Loucy (cell line): ENCODE data around the gene GIT1.

ENCODE experiments used
- H2AFZ ChIP-seq: fragments of 200-600 bp; sonication (generic); 2 replicates; pipeline ENCODE4 v1.6.0; 2016; ENCODE audit warnings: antibody characterized with exemption, mild to moderate bottlenecking, low read length, moderate library complexity
- H3F3A ChIP-seq: fragments of 200-600 bp; 2 replicates; pipeline ENCODE4 v1.6.0; 2016; ENCODE audit warnings: antibody characterized with exemption, low read depth, mild to moderate bottlenecking
- H3K27me3 ChIP-seq: fragments of 200-600 bp; sonication (generic); 2 replicates; pipeline ENCODE4 v1.6.1; 2014; ENCODE audit warnings: low read length, mild to moderate bottlenecking; ENCODE audit not compliant: insufficient read depth, poor library complexity, severe bottlenecking
- H3K36me3 ChIP-seq: fragments of 200-600 bp; sonication (generic); 2 replicates; pipeline ENCODE4 v1.6.1; 2016; ENCODE audit warnings: low read length; ENCODE audit not compliant: insufficient read depth
- H3K4me1 ChIP-seq: fragments of 200-600 bp; sonication (generic); 2 replicates; pipeline ENCODE4 v1.5.1; 2014; ENCODE audit warnings: low read length, mild to moderate bottlenecking; ENCODE audit not compliant: insufficient read depth, poor library complexity, severe bottlenecking
- H3K4me2 ChIP-seq: fragments of 200-600 bp; sonication (generic); 2 replicates; pipeline ENCODE4 v1.6.0; 2014; ENCODE audit warnings: antibody characterized with exemption, low read length, low read depth, mild to moderate bottlenecking; ENCODE audit not compliant: poor library complexity, severe bottlenecking
- H3K4me3 ChIP-seq: fragments of 200-600 bp; sonication (generic); 2 replicates; pipeline ENCODE4 v1.5.1; 2014; ENCODE audit warnings: low read length, mild to moderate bottlenecking, mixed read lengths; ENCODE audit not compliant: poor library complexity, severe bottlenecking
- H3K79me2 ChIP-seq: fragments of 200-600 bp; sonication (generic); 2 replicates; pipeline ENCODE4 v1.6.1; 2014; ENCODE audit warnings: low read length; ENCODE audit not compliant: insufficient read depth
- H3K9ac ChIP-seq: fragments of 200-600 bp; sonication (generic); 2 replicates; pipeline ENCODE4 v1.6.0; 2014; ENCODE audit warnings: mild to moderate bottlenecking, low read depth, low read length, moderate library complexity; ENCODE audit not compliant: poor library complexity, severe bottlenecking
- H3K9me2 ChIP-seq: fragments of 200-600 bp; sonication (generic); replicated peaks from 2 replicates; pipeline ENCODE4 v1.6.1; 2016; ENCODE audit warnings: low read depth, low read length, mixed read lengths
- H3K9me3 ChIP-seq: fragments of 200-600 bp; sonication (generic); 2 replicates; pipeline ENCODE4 v1.6.1; 2014; ENCODE audit warnings: mild to moderate bottlenecking, antibody characterized with exemption, low read length, low read depth; ENCODE audit not compliant: insufficient read depth
- H4K20me1 ChIP-seq: fragments of 200-600 bp; sonication (generic); 2 replicates; pipeline ENCODE4 v1.6.0; 2014; ENCODE audit warnings: antibody characterized with exemption, low read length, mild to moderate bottlenecking; ENCODE audit not compliant: insufficient read depth, poor library complexity, severe bottlenecking
- EZH2phosphoT487 ChIP-seq: fragments of 200-600 bp; IDR thresholded peaks from 2 replicates; pipeline ENCODE4 v1.6.1; 2018; ENCODE audit warnings: antibody characterized with exemption, mild to moderate bottlenecking, moderate library complexity, borderline replicate concordance
- TF ChIP-seq, protein P1 (sequence below): fragments of 200-600 bp; sonication (generic); conservative IDR thresholded peaks from 2 replicates; pipeline ENCODE4 v1.5.1; 2014; ENCODE audit warnings: mild to moderate bottlenecking, antibody characterized with exemption, low read length

Gene GIT1, protein sequence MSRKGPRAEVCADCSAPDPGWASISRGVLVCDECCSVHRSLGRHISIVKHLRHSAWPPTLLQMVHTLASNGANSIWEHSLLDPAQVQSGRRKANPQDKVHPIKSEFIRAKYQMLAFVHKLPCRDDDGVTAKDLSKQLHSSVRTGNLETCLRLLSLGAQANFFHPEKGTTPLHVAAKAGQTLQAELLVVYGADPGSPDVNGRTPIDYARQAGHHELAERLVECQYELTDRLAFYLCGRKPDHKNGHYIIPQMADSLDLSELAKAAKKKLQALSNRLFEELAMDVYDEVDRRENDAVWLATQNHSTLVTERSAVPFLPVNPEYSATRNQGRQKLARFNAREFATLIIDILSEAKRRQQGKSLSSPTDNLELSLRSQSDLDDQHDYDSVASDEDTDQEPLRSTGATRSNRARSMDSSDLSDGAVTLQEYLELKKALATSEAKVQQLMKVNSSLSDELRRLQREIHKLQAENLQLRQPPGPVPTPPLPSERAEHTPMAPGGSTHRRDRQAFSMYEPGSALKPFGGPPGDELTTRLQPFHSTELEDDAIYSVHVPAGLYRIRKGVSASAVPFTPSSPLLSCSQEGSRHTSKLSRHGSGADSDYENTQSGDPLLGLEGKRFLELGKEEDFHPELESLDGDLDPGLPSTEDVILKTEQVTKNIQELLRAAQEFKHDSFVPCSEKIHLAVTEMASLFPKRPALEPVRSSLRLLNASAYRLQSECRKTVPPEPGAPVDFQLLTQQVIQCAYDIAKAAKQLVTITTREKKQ

DNA sequence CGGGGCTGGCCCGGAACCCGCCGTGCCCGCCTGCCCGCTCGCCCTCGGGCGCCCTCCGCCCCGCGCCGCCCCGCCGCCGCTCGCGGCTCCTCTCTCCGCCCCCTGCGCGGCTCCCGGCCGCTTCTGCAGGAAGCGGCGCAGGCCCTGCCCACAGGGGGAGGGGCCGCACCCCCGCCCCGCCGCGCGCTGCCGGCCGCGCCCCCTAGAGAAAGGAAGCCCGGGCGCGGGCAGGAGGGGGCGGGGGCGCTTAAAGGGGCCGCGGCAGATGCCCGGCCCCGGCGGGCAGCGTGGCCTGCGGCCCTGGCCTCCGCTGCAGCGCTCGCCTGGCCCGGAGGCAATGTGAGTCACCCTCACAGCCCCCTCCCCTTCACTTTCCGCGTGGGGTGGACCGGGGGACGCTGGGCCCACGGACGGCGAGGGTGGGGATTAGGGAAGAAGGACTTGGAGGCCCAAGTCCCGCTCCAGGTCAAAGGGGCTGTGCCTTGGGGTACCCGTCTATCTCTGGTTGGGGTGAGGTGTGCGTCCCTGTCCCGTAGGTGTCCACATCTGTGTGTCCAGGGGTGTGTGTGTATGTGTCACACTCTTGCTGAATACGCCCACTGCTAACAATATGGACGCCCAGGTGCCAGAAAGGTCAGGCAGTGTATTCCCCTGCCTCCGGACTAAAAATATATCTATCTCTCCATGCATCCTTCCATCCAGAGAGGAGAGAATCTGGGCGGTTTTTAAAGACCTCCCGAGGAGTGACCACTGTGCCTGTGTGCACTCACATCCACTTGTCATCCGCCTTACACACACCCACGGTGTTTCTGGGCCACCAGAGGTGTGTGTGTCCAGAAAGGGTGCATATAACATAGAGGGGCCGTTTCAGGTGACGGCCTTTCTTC, at the start of gene GIT1:
Gene GIT1 (minus strand): TSS at position 125 of the 887 bp plus-strand sequence. CDS start 270 bp downstream, outside the sequence.
- Histone ChIP-seq H3K4me3 (peak within 1 kb of the TSS; percentile 94), H3K9ac (peak within 1 kb of the TSS; percentile 83), H4K20me1 (peaks cover 37% of the 10 kb centered on the region), H3K4me2 (peak within 1 kb of the TSS; percentile 98), H3K27me3 (no peaks in the 10 kb centered on the region), H2AFZ (peak within 1 kb of the TSS; percentile 100), H3K36me3 (no peaks in the 10 kb centered on the region), H3K9me2 (no peaks in the 10 kb centered on the region), H3K4me1 (peaks cover 65% of the 10 kb centered on the region), H3K9me3 (no peaks in the 10 kb centered on the region), H3F3A (no peaks in the 10 kb centered on the region), H3K79me2 (peaks cover 50% of the 10 kb centered on the region)
- TF ChIP-seq EZH2phosphoT487, result no peak
- TF ChIP-seq, protein P1, sequence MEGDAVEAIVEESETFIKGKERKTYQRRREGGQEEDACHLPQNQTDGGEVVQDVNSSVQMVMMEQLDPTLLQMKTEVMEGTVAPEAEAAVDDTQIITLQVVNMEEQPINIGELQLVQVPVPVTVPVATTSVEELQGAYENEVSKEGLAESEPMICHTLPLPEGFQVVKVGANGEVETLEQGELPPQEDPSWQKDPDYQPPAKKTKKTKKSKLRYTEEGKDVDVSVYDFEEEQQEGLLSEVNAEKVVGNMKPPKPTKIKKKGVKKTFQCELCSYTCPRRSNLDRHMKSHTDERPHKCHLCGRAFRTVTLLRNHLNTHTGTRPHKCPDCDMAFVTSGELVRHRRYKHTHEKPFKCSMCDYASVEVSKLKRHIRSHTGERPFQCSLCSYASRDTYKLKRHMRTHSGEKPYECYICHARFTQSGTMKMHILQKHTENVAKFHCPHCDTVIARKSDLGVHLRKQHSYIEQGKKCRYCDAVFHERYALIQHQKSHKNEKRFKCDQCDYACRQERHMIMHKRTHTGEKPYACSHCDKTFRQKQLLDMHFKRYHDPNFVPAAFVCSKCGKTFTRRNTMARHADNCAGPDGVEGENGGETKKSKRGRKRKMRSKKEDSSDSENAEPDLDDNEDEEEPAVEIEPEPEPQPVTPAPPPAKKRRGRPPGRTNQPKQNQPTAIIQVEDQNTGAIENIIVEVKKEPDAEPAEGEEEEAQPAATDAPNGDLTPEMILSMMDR, result no peak

DNA sequence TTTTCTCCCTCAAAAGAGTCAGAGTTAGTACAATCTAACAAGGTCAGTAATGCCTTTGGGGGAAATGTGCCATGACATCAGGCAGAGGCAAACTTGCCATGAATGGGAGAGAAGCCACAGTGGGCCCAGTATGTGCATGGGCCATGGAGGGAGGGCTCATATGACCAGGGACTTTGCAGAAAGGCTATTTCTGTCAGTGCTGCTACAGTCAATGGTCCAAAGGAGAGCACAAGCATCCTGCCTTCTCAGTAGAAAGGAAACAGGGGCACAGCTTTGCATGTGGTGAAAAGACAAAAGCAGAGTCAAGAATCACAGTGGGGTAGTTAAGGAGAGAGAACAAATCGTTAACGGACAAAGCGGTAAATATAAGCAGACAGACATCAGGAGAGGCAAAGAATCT, 44.4 kb upstream of the GIT1 start:
- peaks cover 47% of the 10 kb centered on the region; the same call in 1 of the 2 replicates for H3K36me3 ChIP-seq
- no peaks in the 10 kb centered on the region for H3K9me2 ChIP-seq
- TF ChIP-seq, protein P1, result no peak
- TF ChIP-seq EZH2phosphoT487, result no peak

DNA sequence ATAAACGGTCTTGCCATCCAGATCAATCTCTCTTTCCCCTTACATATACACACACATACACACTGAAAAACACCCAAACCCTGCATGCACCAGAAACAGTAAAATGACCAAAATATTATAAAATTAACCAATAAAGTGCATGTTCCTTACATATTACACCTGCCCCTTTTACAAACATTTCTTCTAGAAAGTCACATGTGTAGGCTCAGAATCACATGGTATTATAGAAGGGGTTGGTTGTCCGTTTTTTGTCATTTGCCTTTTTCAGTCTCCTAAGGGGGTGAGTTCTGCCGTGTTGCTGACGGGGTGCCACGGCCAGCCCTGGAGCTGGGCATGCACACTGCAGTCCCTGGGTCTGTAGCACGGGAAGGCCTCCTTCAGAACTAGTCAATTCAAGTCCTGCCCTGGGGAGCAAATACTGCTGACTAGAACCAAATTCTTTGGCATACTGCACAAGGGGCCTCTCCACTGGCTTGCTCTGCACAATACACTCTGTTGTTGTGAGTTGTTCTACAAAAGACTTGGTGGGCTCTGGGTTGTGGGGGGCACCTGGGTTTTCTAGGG, 41.3 kb upstream of the GIT1 start:
- Histone ChIP-seq H3K9me2 (no peaks in the 10 kb centered on the region), H3K9me3 (no peaks in the 10 kb centered on the region), H3K9ac (no peak overlapping the region), H3K4me2 (no peak overlapping the region), H3K4me3 (no peak overlapping the region), H3K4me1 (no peaks in the 10 kb centered on the region), H2AFZ (no peak overlapping the region), H3K79me2 (no peaks in the 10 kb centered on the region), H3F3A (no peaks in the 10 kb centered on the region), H3K27me3 (no peaks in the 10 kb centered on the region), H4K20me1 (no peaks in the 10 kb centered on the region), H3K36me3 (peaks cover 41% of the 10 kb centered on the region; the same call in 1 of the 2 replicates)
- TF ChIP-seq, protein P1, result no peak
- TF ChIP-seq EZH2phosphoT487, result no peak

More for the DNA sequence above, 44.4 kb upstream of the GIT1 start:
- 0 out of 2 replicates have a peak, but pooled peaks cover 2% of the 10 kb centered on the region for H3F3A ChIP-seq
- H3K27me3 ChIP-seq, result no peaks in the 10 kb centered on the region
- H3K4me1 ChIP-seq, result peaks cover 14% of the 10 kb centered on the region
- no peaks in the 10 kb centered on the region for H3K79me2 ChIP-seq
- H3K9me3 ChIP-seq, result no peaks in the 10 kb centered on the region
- no peak overlapping the region for H2AFZ ChIP-seq
- no peak overlapping the region for H3K4me2 ChIP-seq
- H3K4me3 ChIP-seq, result no peak overlapping the region
- no peaks in the 10 kb centered on the region for H4K20me1 ChIP-seq
- H3K9ac ChIP-seq, result no peak overlapping the region
